GM08714 (cell line): ENCODE data around the gene DNAH8.

Experiments
- H3K4me3 ChIP-seq: fragments of 200-500 bp; sonication (Bioruptor generic); 2 replicates; pipeline ENCODE4 v1.5.1; 2014; ENCODE audit warnings: mild to moderate bottlenecking, low read length, inconsistent platforms
- ZNF274 ChIP-seq: IDR thresholded peaks from 2 replicates; pipeline ENCODE4 v1.6.1; 2012; ENCODE audit warnings: mild to moderate bottlenecking, low read depth, low read length

Gene DNAH8

DNA sequence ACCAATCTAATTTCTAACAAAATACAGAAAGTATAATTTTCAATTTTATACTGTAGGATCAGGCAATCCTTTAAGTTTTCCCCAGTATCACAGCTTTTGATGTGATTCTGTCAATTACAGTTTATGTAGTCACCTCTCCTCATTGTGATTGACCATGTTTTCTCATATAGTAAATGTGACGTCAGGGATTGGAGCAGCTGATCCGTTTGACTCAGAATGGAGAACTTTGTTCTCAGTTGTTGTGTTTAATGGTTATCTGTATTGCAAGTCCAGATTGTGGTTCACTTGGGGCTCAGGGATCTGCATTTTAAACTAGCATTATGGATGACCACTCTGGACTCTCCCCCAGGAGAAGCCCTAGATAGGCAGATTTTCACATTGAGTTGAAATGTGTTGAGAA, 90.6 kb downstream of the DNAH8 start:
- H3K4me3 ChIP-seq: no peak overlapping the region
- TF ChIP-seq ZNF274: no peak

DNA sequence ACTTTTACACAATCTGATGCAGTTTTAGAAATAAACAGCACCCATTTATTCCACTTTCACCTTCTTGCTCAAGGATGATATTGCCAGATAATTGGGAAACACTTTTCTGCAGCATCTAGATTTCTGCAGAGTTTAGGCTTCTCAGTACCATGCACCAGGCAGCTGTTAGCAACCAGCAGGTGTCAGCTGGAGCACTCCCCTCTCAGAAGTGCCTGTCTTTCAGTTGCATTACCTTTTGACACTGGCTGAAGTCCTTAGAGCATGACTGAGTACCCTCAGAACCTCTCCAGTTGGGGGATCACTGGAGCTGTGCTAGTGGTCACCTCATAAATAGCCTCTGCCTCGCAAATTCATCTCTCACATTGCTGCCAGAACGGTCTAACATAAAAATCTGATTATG, 91.2 kb downstream of the DNAH8 start:
- no peak for TF ChIP-seq ZNF274
- no peak overlapping the region for H3K4me3 ChIP-seq

DNA sequence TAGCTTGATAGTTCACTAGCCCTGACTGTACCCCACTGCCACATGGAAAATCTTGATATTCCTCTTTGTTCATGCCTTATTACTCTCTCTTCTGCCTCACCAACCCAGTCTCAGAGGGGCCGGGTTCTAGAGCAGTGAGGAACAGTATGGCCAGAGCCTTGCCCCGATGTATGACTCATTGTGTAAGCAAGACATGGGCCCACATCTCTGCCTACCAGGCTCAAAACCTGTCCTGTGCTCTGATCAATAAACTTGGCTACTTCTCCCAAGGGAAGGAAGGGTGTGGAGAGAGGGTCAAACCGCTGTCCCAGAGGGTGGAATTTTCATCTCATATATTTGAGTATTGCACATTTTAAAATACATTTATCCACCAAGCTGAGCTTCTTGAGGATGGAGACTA, 91.7 kb downstream of the DNAH8 start:
- no peak for TF ChIP-seq ZNF274
- no peak overlapping the region for H3K4me3 ChIP-seq

DNA sequence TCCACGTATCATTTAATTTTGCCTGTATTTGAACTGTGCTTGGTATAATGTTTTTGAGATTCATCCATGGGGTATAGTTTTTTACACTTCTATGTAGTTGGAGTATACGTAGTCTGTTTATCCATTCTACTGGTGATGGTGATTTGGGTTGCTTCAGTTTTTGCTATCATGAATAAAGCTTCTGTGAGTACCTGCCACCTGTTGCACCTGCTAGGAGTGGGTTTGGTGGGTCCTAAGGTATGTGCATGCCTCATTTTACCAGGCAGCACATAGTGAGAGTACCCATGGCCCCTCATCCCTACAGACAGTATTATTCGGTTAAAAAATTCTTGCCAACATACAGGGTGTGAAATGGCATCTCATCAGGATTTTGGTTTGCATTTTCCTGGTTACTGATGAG, 92.9 kb downstream of the DNAH8 start:
- no peak overlapping the region for H3K4me3 ChIP-seq
- TF ChIP-seq ZNF274: no peak

DNA sequence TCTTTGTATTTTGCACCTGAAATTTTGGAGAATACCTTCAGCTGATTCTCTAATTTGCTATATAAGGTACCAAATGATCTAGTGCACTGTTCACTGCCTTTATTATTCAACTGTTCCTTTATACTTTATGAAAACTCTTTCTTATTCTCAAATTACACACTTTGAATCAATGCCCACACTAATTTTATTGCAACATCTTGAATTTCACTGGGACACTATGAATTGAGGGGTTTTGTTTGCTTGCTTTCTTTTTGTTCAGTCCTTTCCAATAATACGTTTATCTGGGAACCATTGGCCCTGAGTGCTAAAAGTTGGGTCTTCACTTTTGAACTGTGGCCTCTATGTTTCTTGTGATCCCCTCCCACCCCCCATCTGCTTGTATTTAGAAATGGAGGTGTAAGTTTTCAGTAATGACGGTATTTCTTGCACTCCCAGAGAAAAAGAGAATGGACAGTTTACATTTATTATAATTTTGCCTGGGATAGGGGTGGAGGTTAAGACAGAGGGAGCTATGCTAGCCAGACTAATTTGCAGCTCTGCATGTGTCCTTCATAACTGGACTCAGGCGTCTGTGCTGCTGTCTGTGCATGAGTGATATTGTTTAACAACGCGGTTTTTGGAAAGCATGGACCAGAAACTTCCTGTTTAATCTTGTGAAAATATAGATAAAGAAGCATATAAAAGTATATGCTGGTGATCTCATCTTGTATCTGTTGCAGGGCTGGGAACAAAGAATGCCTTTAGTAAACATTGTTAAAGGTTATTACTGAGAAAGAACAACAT, 98.1 kb downstream of the DNAH8 start:
- H3K4me3 ChIP-seq: no peak overlapping the region
- TF ChIP-seq ZNF274: no peak

DNA sequence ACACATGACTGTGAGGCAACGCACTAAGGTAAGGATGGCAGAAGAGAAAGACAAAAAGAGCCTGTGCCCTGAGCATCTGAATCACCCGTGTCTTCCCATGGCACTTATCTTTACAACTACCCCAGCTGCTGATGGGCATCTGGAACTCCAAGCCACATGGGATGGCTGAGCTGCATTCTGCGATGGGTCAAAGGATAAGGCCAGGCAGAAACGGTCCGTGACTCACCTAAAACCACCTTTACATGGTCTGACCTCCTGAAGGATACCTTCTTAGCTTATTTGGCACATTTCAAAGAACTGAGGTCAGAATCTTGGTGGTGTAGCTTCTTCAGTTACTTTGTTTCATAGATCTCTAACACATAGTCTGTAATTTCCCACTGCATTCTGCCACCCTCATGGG, 99.7 kb downstream of the DNAH8 start:
- no peak for TF ChIP-seq ZNF274
- H3K4me3 ChIP-seq: no peak overlapping the region

DNA sequence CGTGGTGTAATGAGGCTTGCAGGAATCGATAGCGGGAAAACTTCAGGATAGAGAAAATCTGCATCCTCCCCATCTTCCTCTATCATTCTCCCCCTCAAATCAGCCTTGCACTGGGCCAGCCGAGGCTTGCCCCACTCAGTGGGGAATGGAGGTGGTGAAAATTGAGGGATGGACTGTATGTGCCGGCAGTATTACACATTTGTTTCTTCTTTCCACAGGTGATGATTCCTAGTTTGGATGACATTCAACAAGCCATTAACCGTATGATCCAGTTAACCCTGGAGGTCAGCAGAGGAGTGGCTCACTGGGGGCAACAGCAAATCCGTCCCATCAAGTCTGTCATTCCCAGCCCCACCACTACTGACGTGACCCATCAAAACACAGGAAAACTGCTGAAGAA, 100.1 kb downstream of the DNAH8 start:
- H3K4me3 ChIP-seq: no peak overlapping the region
- TF ChIP-seq ZNF274: no peak

DNA sequence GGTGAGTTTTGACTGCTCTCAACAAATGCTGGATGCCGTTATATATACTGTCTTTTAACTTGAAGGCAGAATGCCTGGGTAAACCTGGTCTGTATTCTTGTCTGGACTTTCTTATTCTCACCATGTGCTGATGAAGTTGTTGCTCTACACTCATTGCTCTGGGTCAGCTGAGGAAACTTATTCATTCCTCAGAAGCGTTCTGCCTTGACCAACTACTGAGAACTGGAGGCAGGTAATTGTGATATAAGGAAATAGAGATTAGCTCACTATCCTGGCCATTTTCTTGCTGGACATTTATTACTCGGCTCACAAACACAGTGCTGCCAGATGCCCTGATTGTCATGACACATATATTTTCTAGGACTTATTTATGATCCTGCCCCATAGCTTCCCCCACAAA, 103.6 kb downstream of the DNAH8 start:
- TF ChIP-seq ZNF274: no peak
- no peak overlapping the region for H3K4me3 ChIP-seq

DNA sequence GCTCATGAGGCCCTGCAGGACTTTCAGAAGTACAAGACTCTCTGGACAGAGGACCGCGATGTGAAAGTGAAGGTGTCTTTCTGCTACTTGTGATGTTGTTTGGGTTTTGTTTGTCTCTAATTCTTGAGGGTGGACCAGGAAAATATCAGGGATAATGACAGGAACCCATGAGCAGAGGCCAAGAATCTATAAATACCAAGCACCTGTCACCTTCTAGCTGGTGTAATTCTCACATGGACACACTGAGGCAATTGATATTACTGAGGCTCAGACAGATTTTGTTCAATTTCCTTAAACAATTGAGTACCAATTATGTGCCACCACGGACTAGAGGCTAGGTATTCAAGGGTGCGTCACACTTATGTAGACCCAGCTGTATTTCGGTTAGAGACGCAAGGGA, 107.9 kb downstream of the DNAH8 start:
- TF ChIP-seq ZNF274: no peak
- H3K4me3 ChIP-seq: no peak overlapping the region

DNA sequence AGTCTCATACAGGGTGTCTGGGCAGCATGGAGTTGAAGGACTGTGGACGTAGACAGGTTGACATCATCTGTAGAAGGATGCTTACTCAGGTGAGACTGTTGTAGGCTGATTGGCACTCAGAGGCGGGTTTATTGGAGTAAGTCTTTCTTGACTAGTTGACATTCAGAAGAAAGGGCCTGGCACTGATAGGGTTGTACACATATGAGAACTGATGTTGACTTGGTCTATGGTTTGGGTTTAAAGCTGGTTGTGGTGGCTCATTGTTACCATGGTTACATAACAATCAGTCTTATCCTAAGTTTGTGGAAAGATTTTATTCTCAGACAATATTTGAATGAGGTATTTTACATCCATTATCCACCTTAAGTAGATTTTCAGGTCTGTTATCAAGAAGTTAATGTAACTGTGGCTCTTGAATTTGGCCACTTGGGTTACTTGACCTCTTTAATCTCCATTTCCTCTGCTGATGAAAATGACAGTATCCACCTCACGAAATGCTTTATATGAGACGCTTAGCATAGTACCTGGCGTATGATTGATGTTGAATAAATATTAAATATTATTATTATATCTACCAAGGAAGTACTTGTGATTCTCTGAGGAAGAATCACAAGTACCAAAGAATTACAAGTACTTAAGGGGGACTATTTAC, 109.3 kb downstream of the DNAH8 start:
- no peak for TF ChIP-seq ZNF274
- no peak overlapping the region for H3K4me3 ChIP-seq

DNA sequence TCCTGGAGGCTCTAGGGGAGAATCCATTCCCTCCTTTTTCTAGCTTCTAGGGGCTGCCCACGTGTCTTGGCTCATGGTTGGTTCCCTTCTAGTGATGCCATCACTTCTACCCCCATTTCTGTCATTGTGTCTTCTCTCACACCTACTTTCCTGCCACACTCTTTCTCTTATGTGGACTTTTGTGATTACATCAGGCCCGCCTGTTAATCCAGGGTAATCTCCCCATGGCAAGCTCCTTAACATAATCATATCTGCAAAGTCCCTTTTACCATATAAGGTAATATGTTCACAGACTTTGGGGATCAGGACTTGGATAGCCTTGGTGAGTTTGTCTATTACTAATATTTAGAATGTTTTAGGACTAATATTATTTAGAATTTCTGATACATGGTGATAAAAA, 111.9 kb downstream of the DNAH8 start:
- no peak for TF ChIP-seq ZNF274

DNA sequence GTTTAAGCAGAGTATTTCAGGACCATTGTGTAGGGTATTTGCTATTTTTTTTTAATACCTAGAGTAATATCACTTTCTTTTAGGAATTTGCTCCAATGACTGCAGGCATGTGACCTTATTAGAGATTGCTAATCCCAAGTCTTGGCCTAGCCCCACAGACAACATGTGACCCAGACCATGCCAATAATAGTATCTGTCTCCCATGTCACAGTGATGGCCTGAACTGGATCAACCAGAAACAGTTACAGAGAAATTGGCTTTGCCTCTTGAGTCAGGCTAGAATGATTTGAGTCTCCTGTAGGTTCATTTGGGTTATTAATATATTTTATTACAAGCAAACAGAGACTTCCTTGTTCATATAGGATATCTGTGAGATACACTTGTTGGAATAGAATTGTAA, 116.8 kb downstream of the DNAH8 start:
- no peak overlapping the region for H3K4me3 ChIP-seq
- TF ChIP-seq ZNF274: no peak

More for the DNA sequence above, 111.9 kb downstream of the DNAH8 start:
- no peak overlapping the region for H3K4me3 ChIP-seq

DNA sequence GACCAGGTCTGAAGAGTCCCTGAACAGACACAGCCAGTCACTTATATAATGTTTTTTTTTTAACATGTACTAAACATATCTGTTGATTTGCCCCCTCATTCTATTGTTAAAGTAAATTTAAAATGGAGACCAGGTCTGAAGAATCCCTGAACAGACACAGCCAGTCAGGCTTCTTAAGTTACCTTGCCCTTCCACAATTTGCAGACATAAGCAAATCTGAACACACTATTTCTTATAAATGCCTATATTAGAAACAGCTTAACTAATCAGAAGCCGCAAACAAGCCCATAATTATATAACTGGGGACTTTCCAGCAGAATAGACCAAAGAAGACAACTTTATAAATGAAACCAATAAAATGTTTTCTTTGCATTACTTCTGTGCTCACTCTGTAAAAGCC, 118.2 kb downstream of the DNAH8 start:
- TF ChIP-seq ZNF274: no peak

DNA sequence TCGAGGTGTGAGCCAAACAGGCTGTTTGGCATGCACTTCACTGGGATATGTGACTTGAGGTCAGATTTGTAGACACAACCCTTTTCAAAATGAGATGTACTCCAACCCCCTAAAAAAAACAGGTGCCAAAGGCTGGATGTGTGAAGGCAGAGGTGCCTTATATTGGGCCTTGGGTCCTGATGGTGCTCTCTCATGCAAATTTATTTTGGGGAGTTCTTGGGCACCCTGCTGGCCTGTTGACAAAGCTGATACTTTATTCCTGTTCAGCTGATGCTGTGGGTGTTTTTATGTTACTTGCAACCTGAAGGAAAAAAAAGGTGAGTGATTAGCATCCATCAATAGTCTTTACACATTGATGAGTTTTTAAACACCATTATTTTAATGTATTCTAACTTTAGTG, 121.5 kb downstream of the DNAH8 start:
- no peak for TF ChIP-seq ZNF274
- no peak overlapping the region for H3K4me3 ChIP-seq

More for the DNA sequence above, 118.2 kb downstream of the DNAH8 start:
- no peak overlapping the region for H3K4me3 ChIP-seq

DNA sequence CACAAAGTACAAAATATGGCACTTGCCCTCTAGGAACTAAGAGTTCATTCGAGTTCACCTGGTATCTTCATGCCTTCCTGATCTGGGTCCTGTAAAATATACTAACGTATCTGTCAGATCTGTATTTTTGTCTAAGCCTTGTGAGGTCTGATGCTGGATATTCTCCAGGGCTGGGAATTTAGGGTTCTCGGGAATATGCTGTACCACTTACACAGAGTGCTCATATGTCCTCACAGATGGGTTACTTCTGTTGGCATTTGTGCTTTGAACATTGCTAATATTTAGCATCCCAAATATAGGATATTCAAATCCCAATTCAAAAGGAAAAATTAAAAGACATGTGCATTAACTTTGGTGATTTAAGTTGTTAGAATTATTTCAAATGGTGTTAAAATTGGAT, 122.0 kb downstream of the DNAH8 start:
- no peak for TF ChIP-seq ZNF274

More for the DNA sequence above, 122.0 kb downstream of the DNAH8 start:
- H3K4me3 ChIP-seq: no peak overlapping the region
